NCI-H748 (cell line): Measurements from ENCODE around the gene NEDD8.
A peak's percentile ranks its signal among the peaks of the same experiment; 100 is the strongest.

Experiments used
- DNase-seq: peaks from one replicate; lab custom pipeline; 2025; ENCODE audit not compliant: unreplicated experiment; lab: John Stamatoyannopoulos, UW

The NEDD8 gene

GRCh38 chr14:24232121-24232644, at the start of gene NEDD8:
Gene NEDD8 (minus strand): TSS chr14:24232367. CDS start chr14:24232267, 100 bp downstream.
- peak; percentile 89 for DNase-seq

GRCh38 chr14:24281636-24282035, 49.5 kb upstream of the NEDD8 start:
- DNase-seq = no peak

- no peak for DNase-seq
Measured at GRCh38 chr14:24280797-24281460, 48.8 kb upstream of the NEDD8 start.

- peak; percentile 5 for DNase-seq
Measured at GRCh38 chr14:24279301-24280186, 47.4 kb upstream of the NEDD8 start.

- no peak for DNase-seq
Measured at GRCh38 chr14:24278424-24278823, 46.3 kb upstream of the NEDD8 start.

GRCh38 chr14:24277606-24278321, 45.6 kb upstream of the NEDD8 start:
- DNase-seq = no peak

- no peak for DNase-seq
Measured at GRCh38 chr14:24277071-24277470, 44.9 kb upstream of the NEDD8 start.

- no peak for DNase-seq
Measured at GRCh38 chr14:24274101-24274543, 42.0 kb upstream of the NEDD8 start.

- DNase-seq = peak; percentile 8
Measured at GRCh38 chr14:24273422-24273998, 41.3 kb upstream of the NEDD8 start.

GRCh38 chr14:24272467-24272866, 40.3 kb upstream of the NEDD8 start:
- no peak for DNase-seq

GRCh38 chr14:24271834-24272263, 39.7 kb upstream of the NEDD8 start:
- DNase-seq = no peak

GRCh38 chr14:24271134-24271833, 39.1 kb upstream of the NEDD8 start, which contains the start of gene RABGGTA:
Gene RABGGTA (minus strand): TSS chr14:24271597. CDS start chr14:24271115, 482 bp downstream.
- DNase-seq = peak; percentile 96

GRCh38 chr14:24270537-24271133, 38.5 kb upstream of the NEDD8 start:
- DNase-seq = peak; percentile 56

GRCh38 chr14:24269910-24270536, 37.9 kb upstream of the NEDD8 start:
- no peak for DNase-seq

GRCh38 chr14:24269368-24269767, 37.2 kb upstream of the NEDD8 start:
- no peak for DNase-seq

- no peak for DNase-seq
Measured at GRCh38 chr14:24268225-24268624, 36.1 kb upstream of the NEDD8 start.

- no peak for DNase-seq
Measured at GRCh38 chr14:24267516-24267915, 35.3 kb upstream of the NEDD8 start.

GRCh38 chr14:24266344-24267244, 34.4 kb upstream of the NEDD8 start:
- no peak for DNase-seq
